ENCODE data around the gene KRT76.

The KRT76 gene

GRCh38 chr12:52812749-52813148 lies 35.6 kb upstream of the KRT76 start:
- DNase-seq: no peak

GRCh38 chr12:52812073-52812400 lies 34.9 kb upstream of the KRT76 start:
- no peak for DNase-seq

GRCh38 chr12:52811191-52812072 lies 34.3 kb upstream of the KRT76 start:
- no peak for DNase-seq

- no peak for DNase-seq
Observed at GRCh38 chr12:52810554-52810953, 33.4 kb upstream of the KRT76 start.

- DNase-seq: no peak
Observed at GRCh38 chr12:52809166-52809565, 32.0 kb upstream of the KRT76 start.

- no peak for DNase-seq
Observed at GRCh38 chr12:52808573-52809160, 31.5 kb upstream of the KRT76 start.

GRCh38 chr12:52807544-52808470 lies 30.7 kb upstream of the KRT76 start:
- no peak for DNase-seq

- DNase-seq: no peak
Observed at GRCh38 chr12:52806821-52807543, 29.8 kb upstream of the KRT76 start.

- DNase-seq: no peak
Observed at GRCh38 chr12:52806169-52806811, 29.1 kb upstream of the KRT76 start.

GRCh38 chr12:52805739-52806138 lies 28.6 kb upstream of the KRT76 start:
- DNase-seq: no peak

- no peak for DNase-seq
Observed at GRCh38 chr12:52805000-52805399, 27.9 kb upstream of the KRT76 start.

GRCh38 chr12:52802442-52802841 lies 25.3 kb upstream of the KRT76 start:
- no peak for DNase-seq

- no peak for DNase-seq
Observed at GRCh38 chr12:52801773-52802172, 24.6 kb upstream of the KRT76 start.

GRCh38 chr12:52800259-52800917 lies 23.2 kb upstream of the KRT76 start:
- no peak for DNase-seq

- DNase-seq: no peak
Observed at GRCh38 chr12:52799505-52800211, 22.5 kb upstream of the KRT76 start.

- no peak for DNase-seq
Observed at GRCh38 chr12:52798671-52799504, 21.7 kb upstream of the KRT76 start.

GRCh38 chr12:52798003-52798670 lies 21.0 kb upstream of the KRT76 start:
- DNase-seq: no peak

GRCh38 chr12:52797529-52797894 lies 20.4 kb upstream of the KRT76 start:
- no peak for DNase-seq

- DNase-seq: no peak
Observed at GRCh38 chr12:52796839-52797528, 19.8 kb upstream of the KRT76 start.

Measured in stimulated activated CD4-positive, alpha-beta T cell treated with anti-CD3 and anti-CD28 coated beads, Interleukin-1b, Interleukin-23, amount 100 ng/mL, for 48 hours (primary cell).